B cell (primary cell): Measurements from ENCODE around the gene MRM2. TPM values are rescaled to one million over a fixed set of nuclear protein-coding genes. Genes with fewer than 3 reads are reported as not detected.

ENCODE experiments used
- ATAC-seq: fragments of 200-7000 bp; cut with Tn5 transposase; one replicate; pipeline ENCODE4 v1.10.0; 2021; ENCODE audit warnings: low read depth, mild to moderate bottlenecking, moderate number of reproducible peaks, moderate library complexity
- CTCF ChIA-PET: fragments of 350-600 bp; sonication (Branson Sonifier 250); formaldehyde crosslinking; loops from one replicate; lab custom pipeline; 2021; ENCODE audit warnings: antibody characterized with exemption, inconsistent platforms; lab: Charles Lee
- POLR2A ChIA-PET: fragments of 350-600 bp; sonication (Branson Sonifier 250); formaldehyde crosslinking; loops from one replicate; lab custom pipeline; 2021; ENCODE audit warnings: antibody characterized with exemption; lab: Charles Lee
- DNase-seq: peaks from one replicate; pipeline ENCODE4 v3.0.0; 2013
- H2AFZ ChIP-seq: 2 replicates; pipeline ENCODE4 v1.6.1; 2012; ENCODE audit warnings: mild to moderate bottlenecking, low read depth, low read length; ENCODE audit not compliant: insufficient read depth, poor library complexity, severe bottlenecking
- H3K27ac ChIP-seq, 2 donors: 1 replicate in 1 of 2; 2 replicates in 1 of 2; pipeline ENCODE4 v1.5.1; 2012 to 2013; ENCODE audit warnings: low read length in 2 of 2, mild to moderate bottlenecking in 2 of 2, moderate library complexity in 1 of 2
- H3K27me3 ChIP-seq, 4 experiments: fragments of 200-600 bp in 1 of 4; sonication (generic) in 1 of 4; replicated peaks in 1 of 4; 1 replicate in 2 of 4; 2 replicates in 2 of 4; pipeline versions ENCODE4 v1.6.1 to v1.7.0; 2013 to 2016; ENCODE audit warnings: low read length in 3 of 4, mild to moderate bottlenecking in 2 of 4, mixed read lengths in 1 of 4, moderate library complexity in 1 of 4; ENCODE audit not compliant: insufficient read depth in 4 of 4, control insufficient read depth in 3 of 4; ENCODE audit errors: control extremely low read depth in 1 of 4
- H3K36me3 ChIP-seq, 2 experiments: replicated peaks in 1 of 2; 1 replicate in 1 of 2; 2 replicates in 1 of 2; pipeline versions ENCODE4 v1.6.1 to v1.7.1; 2013; ENCODE audit warnings: low read length in 1 of 2; ENCODE audit not compliant: insufficient read depth in 2 of 2, control insufficient read depth in 1 of 2; ENCODE audit errors: control extremely low read depth in 1 of 2, extremely low read depth in 1 of 2
- H3K4me1 ChIP-seq, 2 donors: fragments of 200-600 bp in 1 of 2; sonication (generic) in 1 of 2; 1 replicate in 1 of 2; 2 replicates in 1 of 2; pipeline versions ENCODE4 v1.5.1 to v1.6.1; 2013 to 2017; ENCODE audit warnings: low read length in 2 of 2; ENCODE audit not compliant: control insufficient read depth in 2 of 2, insufficient read depth in 2 of 2
- H3K4me2 ChIP-seq: replicated peaks from 2 replicates; pipeline ENCODE3; 2012; ENCODE audit warnings: mild to moderate bottlenecking, low read depth, low read length; ENCODE audit not compliant: poor library complexity, severe bottlenecking
- H3K4me3 ChIP-seq, 5 experiments: fragments of 200-600 bp in 1 of 5; sonication (generic) in 1 of 5; 1 replicate in 3 of 5; 2 replicates in 2 of 5; pipeline versions ENCODE4 v1.5.1 to v1.7.0; 2011 to 2016; ENCODE audit warnings: low read length in 4 of 5, mild to moderate bottlenecking in 4 of 5, low read depth in 2 of 5, control low read depth in 1 of 5, moderate library complexity in 1 of 5; ENCODE audit not compliant: insufficient read depth in 1 of 5; ENCODE audit errors: control extremely low read depth in 1 of 5, extremely low read depth in 1 of 5
- H3K79me2 ChIP-seq: fragments of 200-600 bp; sonication (generic); one replicate; pipeline ENCODE4 v1.6.0; 2016; ENCODE audit warnings: low read length; ENCODE audit not compliant: control insufficient read depth, insufficient read depth
- H3K9ac ChIP-seq: fragments of 200-600 bp; sonication (generic); 2 replicates; pipeline ENCODE4 v1.6.1; 2017; ENCODE audit warnings: mild to moderate bottlenecking, low read length, moderate library complexity
- H3K9me3 ChIP-seq, 3 donors: one replicate each; pipeline versions ENCODE4 v1.6.1 to v1.7.1; 2013; ENCODE audit warnings: low read length in 2 of 3; ENCODE audit not compliant: control insufficient read depth in 2 of 3, insufficient read depth in 1 of 3; ENCODE audit errors: control extremely low read depth in 1 of 3
- H4K20me1 ChIP-seq: 2 replicates; pipeline ENCODE4 v1.6.0; 2012; ENCODE audit warnings: mild to moderate bottlenecking, low read length; ENCODE audit not compliant: insufficient read depth, control insufficient read depth, poor library complexity, severe bottlenecking
- H3K27ac Mint-ChIP-seq: one replicate; pipeline ENCODE4 v1.8.0; 2021; ENCODE audit warnings: mixed read lengths
- H3K27me3 Mint-ChIP-seq: one replicate; pipeline ENCODE4 v1.8.0; 2021; ENCODE audit warnings: mixed read lengths
- H3K4me1 Mint-ChIP-seq: one replicate; pipeline ENCODE4 v1.8.0; 2021; ENCODE audit warnings: mixed read lengths
- H3K4me3 Mint-ChIP-seq: one replicate; pipeline ENCODE4 v1.8.0; 2021; ENCODE audit warnings: mixed read lengths
- H3K9me3 Mint-ChIP-seq: one replicate; pipeline ENCODE4 v1.8.0; 2022; ENCODE audit warnings: mixed read lengths; ENCODE audit not compliant: insufficient read depth
- EZH2 ChIP-seq: IDR thresholded peaks from 2 replicates; pipeline ENCODE4 v1.6.1; 2012; ENCODE audit warnings: borderline replicate concordance, low read depth, mild to moderate bottlenecking, moderate library complexity, low read length; ENCODE audit not compliant: insufficient read depth, poor library complexity, severe bottlenecking
- WGBS: methylation state at CpG from one replicate; pipeline ENCODE4 v1.1.5; 2013; ENCODE audit warnings: missing lambda C conversion rate; ENCODE audit not compliant: insufficient coverage; 5-methylcytosine and 5-hydroxymethylcytosine counted together
- intact Hi-C: fragments of 100-400 bp; cut with micrococcal nuclease; formaldehyde crosslinking; loops from one replicate; pipeline ENCODE4 v1.10.0; 2022
- polyA plus RNA-seq: library from polyadenylated mRNA; depleted of rRNA; stranded (reverse); fragments of >200 nt; gene quantifications from 2 replicates; pipeline ENCODE4 v1.2.3, GENCODE V29; 2012
- total RNA-seq, 2 donors: library from RNA; stranded (reverse); fragments of 120-200 nt in 1 of 2; gene quantifications; 1 replicate in 1 of 2; 2 replicates in 1 of 2; pipeline versions ENCODE4 v1.2.3 to v1.2.4, GENCODE V29; 2013 to 2022
- TF ChIP-seq, protein P1 (sequence below): fragments of 200-600 bp; IDR thresholded peaks from one replicate; pipeline ENCODE4 v1.8.0; 2022; ENCODE audit warnings: antibody characterized with exemption, mild to moderate bottlenecking

The MRM2 gene
- total and polyA plus RNA-seq, 2 donors (not counting 1 experiment from before 2014, with no cell fraction given), result 9.2 to 29.0 TPM

DNA sequence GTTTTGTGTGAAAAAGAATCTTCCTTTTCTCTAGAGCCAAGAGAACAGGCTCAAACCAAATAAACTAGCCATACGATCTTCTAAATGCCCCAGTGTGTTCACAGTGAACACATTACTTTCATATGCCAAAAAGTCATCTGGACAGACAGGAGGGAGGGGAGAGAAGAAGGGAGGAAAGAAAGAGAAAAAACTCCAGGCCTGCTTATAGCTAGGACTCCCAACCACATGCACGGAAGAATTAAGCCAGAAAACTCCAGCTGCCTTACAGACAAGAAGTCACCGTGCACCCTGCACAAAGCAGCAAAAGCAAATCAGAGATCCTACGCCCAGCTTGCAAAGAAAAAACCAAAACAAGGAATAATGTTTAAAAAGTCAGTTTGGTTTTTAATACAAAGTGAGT is 37.9 kb upstream of the MRM2 start:
- H3K9me3 Mint-ChIP-seq, result no peaks in the 10 kb centered on the region
- H3K79me2 ChIP-seq, result peaks cover 74% of the 10 kb centered on the region
- POLR2A ChIA-PET, result interaction anchor here (0.7 kb wide), 1 partner anchor 10 kb away, joined by 3 read pairs; no protein-coding TSS in a partner anchor
- H3K9me3 ChIP-seq, result no peaks in the 10 kb centered on the region
- intact Hi-C loops, result no loop called here
- DNase-seq (no peak), ATAC-seq (no peak)
- H3K27me3 ChIP-seq, result no peaks in the 10 kb centered on the region
- peak overlapping the region; percentile 56 for H3K27ac Mint-ChIP-seq
- no peaks in the 10 kb centered on the region for H3K27me3 Mint-ChIP-seq
- CTCF ChIA-PET, result interaction anchor here (1.2 to 1.6 kb wide), 2 partner anchors 68 to 71 kb away, joined by 3 to 5 read pairs; no protein-coding TSS in a partner anchor
- no peak overlapping the region for H2AFZ ChIP-seq
- H3K4me3 Mint-ChIP-seq, result no peak overlapping the region
- WGBS, result no CpG with 5 or more reads among the region's 4 CpGs
- peaks cover 0 to 30% of the 10 kb centered on the region in 2 experiments for H3K36me3 ChIP-seq
- H3K4me1 Mint-ChIP-seq, result peaks cover 42% of the 10 kb centered on the region
- no peaks in the 10 kb centered on the region for H3K4me1 ChIP-seq
- H4K20me1 ChIP-seq, result peaks cover 43% of the 10 kb centered on the region
- no peak for TF ChIP-seq EZH2
- TF ChIP-seq, protein P1, sequence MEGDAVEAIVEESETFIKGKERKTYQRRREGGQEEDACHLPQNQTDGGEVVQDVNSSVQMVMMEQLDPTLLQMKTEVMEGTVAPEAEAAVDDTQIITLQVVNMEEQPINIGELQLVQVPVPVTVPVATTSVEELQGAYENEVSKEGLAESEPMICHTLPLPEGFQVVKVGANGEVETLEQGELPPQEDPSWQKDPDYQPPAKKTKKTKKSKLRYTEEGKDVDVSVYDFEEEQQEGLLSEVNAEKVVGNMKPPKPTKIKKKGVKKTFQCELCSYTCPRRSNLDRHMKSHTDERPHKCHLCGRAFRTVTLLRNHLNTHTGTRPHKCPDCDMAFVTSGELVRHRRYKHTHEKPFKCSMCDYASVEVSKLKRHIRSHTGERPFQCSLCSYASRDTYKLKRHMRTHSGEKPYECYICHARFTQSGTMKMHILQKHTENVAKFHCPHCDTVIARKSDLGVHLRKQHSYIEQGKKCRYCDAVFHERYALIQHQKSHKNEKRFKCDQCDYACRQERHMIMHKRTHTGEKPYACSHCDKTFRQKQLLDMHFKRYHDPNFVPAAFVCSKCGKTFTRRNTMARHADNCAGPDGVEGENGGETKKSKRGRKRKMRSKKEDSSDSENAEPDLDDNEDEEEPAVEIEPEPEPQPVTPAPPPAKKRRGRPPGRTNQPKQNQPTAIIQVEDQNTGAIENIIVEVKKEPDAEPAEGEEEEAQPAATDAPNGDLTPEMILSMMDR, result no peak
- H3K27ac ChIP-seq, result peak overlapping the region in 1 of 2 donors; percentile 47
- no peak overlapping the region for H3K9ac ChIP-seq
- no peak overlapping the region for H3K4me2 ChIP-seq
- H3K4me3 ChIP-seq, result no peak overlapping the region

DNA sequence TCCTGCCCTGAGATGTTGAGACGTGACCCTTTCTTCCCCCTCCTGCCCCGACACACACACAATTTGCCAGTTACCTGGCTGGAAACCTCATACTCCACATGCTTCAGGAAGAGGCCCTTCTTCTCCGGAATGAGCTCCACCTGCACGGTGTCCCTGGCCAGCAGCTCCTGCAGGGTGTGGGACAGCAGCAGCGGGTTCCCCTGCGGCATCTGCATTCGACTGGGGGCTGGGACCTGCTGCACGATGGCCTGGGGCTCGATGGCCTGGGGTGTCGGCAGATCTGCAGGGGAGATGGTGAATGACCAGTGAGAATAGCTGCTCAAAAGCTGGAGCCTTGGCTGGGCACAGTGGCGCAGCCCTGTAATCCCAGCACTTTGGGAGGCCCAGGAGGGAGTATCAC is 36.0 kb upstream of the MRM2 start:
- H3K36me3 ChIP-seq, result peaks cover 0 to 35% of the 10 kb centered on the region in 2 experiments
- H3K4me3 ChIP-seq, result no peak overlapping the region
- H3K9me3 ChIP-seq, result peaks cover 0 to 3% (median 0%) of the 10 kb centered on the region in 3 donors
- ATAC-seq (no peak), DNase-seq (no peak)
- H4K20me1 ChIP-seq, result peaks cover 36% of the 10 kb centered on the region
- ChIA-PET CTCF (no interaction called here), POLR2A (interaction anchor here (0.6 kb wide), 1 partner anchor 20 kb away, joined by 8 read pairs; no protein-coding TSS in a partner anchor)
- intact Hi-C loops, result no loop called here
- H3K4me1 Mint-ChIP-seq, result peaks cover 31% of the 10 kb centered on the region
- TF ChIP-seq EZH2, result no peak
- TF ChIP-seq, protein P1, result no peak
- no peaks in the 10 kb centered on the region for H3K9me3 Mint-ChIP-seq
- H3K79me2 ChIP-seq, result peaks cover 55% of the 10 kb centered on the region
- H3K27ac Mint-ChIP-seq, result no peak overlapping the region
- H3K27me3 Mint-ChIP-seq, result no peaks in the 10 kb centered on the region
- H3K27ac ChIP-seq, result no peak overlapping the region
- H3K4me1 ChIP-seq, result no peaks in the 10 kb centered on the region
- no peak overlapping the region for H3K4me2 ChIP-seq
- no peak overlapping the region for H3K9ac ChIP-seq
- 97% methylated on average over 10 of the region's 11 CpGs for WGBS
- H3K27me3 ChIP-seq, result no peaks in the 10 kb centered on the region
- no peak overlapping the region for H3K4me3 Mint-ChIP-seq
- no peak overlapping the region for H2AFZ ChIP-seq
